ENCODE data around the gene TMPRSS11B. TPM values are rescaled to one million over a fixed set of nuclear protein-coding genes. Genes with fewer than 3 reads are reported as not detected.

The TMPRSS11B gene, protein sequence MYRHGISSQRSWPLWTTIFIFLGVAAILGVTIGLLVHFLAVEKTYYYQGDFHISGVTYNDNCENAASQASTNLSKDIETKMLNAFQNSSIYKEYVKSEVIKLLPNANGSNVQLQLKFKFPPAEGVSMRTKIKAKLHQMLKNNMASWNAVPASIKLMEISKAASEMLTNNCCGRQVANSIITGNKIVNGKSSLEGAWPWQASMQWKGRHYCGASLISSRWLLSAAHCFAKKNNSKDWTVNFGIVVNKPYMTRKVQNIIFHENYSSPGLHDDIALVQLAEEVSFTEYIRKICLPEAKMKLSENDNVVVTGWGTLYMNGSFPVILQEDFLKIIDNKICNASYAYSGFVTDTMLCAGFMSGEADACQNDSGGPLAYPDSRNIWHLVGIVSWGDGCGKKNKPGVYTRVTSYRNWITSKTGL
- not detected for total RNA-seq
- 0.37 TPM for polyA plus RNA-seq (ENCODE audit: insufficient read depth, low read depth, low replicate concordance)
- long read RNA-seq, donor 1, result 0 reads
- long read RNA-seq, donor 2, result 0 reads

DNA sequence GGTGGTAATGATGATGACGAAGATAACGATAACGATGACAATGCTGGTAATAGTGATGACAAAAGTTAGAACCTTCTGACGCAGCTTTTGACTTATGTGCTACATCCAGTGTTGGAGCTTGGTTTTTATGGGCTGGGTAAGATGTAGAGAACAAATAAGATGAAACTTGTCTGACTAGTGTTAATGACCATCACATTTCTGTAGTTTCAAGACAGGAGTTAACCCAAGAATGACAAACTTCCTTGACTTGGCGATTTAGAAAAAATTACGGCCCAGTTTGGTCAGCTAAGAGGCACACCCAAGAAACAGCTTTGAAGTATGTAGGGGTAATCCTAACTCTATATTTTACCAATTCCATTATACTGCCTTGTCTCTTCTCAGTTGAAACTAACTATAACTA, at the start of gene TMPRSS11B:
TSS of gene TMPRSS11B (minus strand) at position 101 of the 400 bp plus-strand sequence. CDS start 136 bp downstream, outside the sequence.
- WGBS, 2 donors, result 80 to 86% methylated on average over 6 of the region's 6 CpGs
- no peak for DNase-seq
- Histone ChIP-seq H3K27ac (no peak within 1 kb of the TSS), H3K4me1 (no peaks in the 10 kb centered on the region), H3K36me3 (ENCODE audit: low read depth, missing control alignments) (no peaks in the 10 kb centered on the region), H3K9me3 (no peaks in the 10 kb centered on the region), H3K27me3 (no peaks in the 10 kb centered on the region), H3K4me3 (no peak within 1 kb of the TSS)
- no peak for TF ChIP-seq POLR2A (IDR thresholded peaks at IDR 0.05)
- TF ChIP-seq, protein P1, sequence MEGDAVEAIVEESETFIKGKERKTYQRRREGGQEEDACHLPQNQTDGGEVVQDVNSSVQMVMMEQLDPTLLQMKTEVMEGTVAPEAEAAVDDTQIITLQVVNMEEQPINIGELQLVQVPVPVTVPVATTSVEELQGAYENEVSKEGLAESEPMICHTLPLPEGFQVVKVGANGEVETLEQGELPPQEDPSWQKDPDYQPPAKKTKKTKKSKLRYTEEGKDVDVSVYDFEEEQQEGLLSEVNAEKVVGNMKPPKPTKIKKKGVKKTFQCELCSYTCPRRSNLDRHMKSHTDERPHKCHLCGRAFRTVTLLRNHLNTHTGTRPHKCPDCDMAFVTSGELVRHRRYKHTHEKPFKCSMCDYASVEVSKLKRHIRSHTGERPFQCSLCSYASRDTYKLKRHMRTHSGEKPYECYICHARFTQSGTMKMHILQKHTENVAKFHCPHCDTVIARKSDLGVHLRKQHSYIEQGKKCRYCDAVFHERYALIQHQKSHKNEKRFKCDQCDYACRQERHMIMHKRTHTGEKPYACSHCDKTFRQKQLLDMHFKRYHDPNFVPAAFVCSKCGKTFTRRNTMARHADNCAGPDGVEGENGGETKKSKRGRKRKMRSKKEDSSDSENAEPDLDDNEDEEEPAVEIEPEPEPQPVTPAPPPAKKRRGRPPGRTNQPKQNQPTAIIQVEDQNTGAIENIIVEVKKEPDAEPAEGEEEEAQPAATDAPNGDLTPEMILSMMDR (IDR thresholded peaks at IDR 0.05), result no peak
- intact Hi-C loops (cut with DNase I; ENCODE audit: low total_unique reads), result no loop called here

DNA sequence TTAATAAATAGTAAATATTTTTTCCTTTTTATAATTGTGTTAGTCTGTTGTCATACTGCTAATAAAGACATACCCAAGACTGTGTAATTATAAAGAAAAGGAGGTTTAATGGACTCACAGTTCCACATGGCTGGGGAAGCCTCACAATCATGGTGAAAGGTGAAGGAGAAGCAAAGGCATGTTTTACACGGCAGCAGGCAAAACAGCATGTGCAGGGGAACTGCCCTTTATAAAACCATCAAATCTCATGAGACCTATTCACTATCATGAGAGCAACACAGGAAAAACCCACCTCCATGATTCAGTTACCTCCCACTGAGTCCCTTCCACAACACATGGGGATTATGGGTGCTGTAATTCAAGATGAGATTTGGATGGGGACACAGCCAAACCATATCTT, 45.8 kb upstream of the TMPRSS11B start:
- intact Hi-C loops (cut with DNase I; ENCODE audit: low total_unique reads), result no loop called here
- H3K4me3 ChIP-seq, result no peak overlapping the region
- H3K27ac ChIP-seq, result no peak overlapping the region
- DNase-seq, result no peak
- no peaks in the 10 kb centered on the region for H3K4me1 ChIP-seq
- H3K36me3 ChIP-seq (ENCODE audit: low read depth, missing control alignments), result no peaks in the 10 kb centered on the region
- H3K9me3 ChIP-seq, result no peaks in the 10 kb centered on the region
- no peaks in the 10 kb centered on the region for H3K27me3 ChIP-seq
- 87 to 93% methylated on average over 1 of the region's 1 CpG for WGBS, 2 donors
- no peak for TF ChIP-seq POLR2A (IDR thresholded peaks at IDR 0.05)
- TF ChIP-seq, protein P1 (IDR thresholded peaks at IDR 0.05), result no peak

- Histone ChIP-seq H3K4me3 (no peak overlapping the region), H3K27ac (no peak overlapping the region), H3K9me3 (no peaks in the 10 kb centered on the region), H3K36me3 (ENCODE audit: low read depth, missing control alignments) (no peaks in the 10 kb centered on the region), H3K4me1 (no peaks in the 10 kb centered on the region), H3K27me3 (no peaks in the 10 kb centered on the region)
- intact Hi-C loops (cut with DNase I; ENCODE audit: low total_unique reads), result no loop called here
- WGBS, 2 donors, result 64 to 82% methylated on average over 2 of the region's 2 CpGs
- DNase-seq, result no peak
- TF ChIP-seq POLR2A (IDR thresholded peaks at IDR 0.05), result no peak
- TF ChIP-seq, protein P1 (IDR thresholded peaks at IDR 0.05), result no peak
Observed at GRCh38 chr4:68288393-68288740, 42.9 kb upstream of the TMPRSS11B start.

GRCh38 chr4:68287704-68288392, 42.4 kb upstream of the TMPRSS11B start:
- TF ChIP-seq POLR2A (IDR thresholded peaks at IDR 0.05), result no peak
- TF ChIP-seq, protein P1 (IDR thresholded peaks at IDR 0.05), result no peak
- H3K9me3 ChIP-seq, result no peaks in the 10 kb centered on the region
- H3K4me1 ChIP-seq, result no peaks in the 10 kb centered on the region
- H3K4me3 ChIP-seq, result no peak overlapping the region
- no peak for DNase-seq
- no peak overlapping the region for H3K27ac ChIP-seq
- intact Hi-C loops (cut with DNase I; ENCODE audit: low total_unique reads), result no loop called here
- H3K27me3 ChIP-seq, result no peaks in the 10 kb centered on the region
- WGBS, 2 donors, result 70 to 73% methylated on average over 3 of the region's 3 CpGs
- H3K36me3 ChIP-seq (ENCODE audit: low read depth, missing control alignments), result no peaks in the 10 kb centered on the region
